GM04503 (cell line): Measurements from ENCODE around the gene DOCK2.
A peak's percentile ranks its signal among the peaks of the same experiment; 100 is the strongest.
"Not testable (repeated sequence)": the region's sequence is repeated elsewhere in the genome, so short reads cannot be mapped to it uniquely, and the experiment has no call there.

ENCODE experiments used
- DNase-seq: peaks from one replicate; pipeline ENCODE4 v3.0.0-alpha.2; 2012; ENCODE audit warnings: low read depth

The DOCK2 gene

DNA sequence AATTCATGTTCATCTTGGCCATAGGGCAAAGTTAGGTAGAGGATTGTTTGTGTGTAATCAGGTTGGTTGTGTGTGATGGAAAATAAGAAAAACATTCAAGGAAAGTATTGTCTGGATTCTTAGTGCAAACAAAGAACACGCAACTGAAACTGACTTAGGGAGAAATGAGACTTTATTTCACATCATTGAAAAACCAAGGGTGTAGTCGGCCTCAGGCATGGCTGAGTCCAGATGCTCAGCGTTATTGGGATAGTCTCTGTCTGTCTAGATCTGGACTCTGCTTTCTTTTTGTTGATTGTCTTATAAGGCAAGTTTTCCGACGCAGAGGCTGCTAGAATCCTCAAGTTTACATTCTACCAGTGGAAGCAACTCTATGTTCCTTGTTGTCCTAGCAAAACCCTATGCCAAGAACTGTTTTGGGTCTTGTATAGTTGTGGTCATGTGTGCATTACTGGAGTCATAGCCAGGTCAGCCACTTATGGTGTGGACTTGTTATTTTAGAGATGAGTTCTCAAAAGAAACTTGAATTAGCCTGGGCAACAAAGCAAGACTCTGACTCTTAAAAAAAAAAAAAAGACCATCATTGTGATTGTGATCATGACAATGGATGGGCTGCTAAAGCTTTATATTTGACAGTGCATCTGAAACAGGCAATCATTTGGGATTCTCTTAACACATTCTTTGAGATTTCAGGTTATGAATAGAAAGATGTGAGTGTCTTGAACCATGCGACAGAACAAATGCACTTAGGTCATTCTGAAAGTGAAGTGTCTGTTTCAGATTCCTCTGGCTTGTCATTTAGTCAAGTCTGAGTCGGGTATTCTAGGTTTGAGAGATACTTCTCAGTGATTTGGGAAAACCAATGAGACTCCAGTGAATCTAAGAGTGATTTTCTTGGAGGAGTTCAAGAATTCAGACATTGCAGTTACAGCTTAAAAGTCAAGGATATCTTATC, 82.6 kb downstream of the DOCK2 start:
- DNase-seq: no peak

DNA sequence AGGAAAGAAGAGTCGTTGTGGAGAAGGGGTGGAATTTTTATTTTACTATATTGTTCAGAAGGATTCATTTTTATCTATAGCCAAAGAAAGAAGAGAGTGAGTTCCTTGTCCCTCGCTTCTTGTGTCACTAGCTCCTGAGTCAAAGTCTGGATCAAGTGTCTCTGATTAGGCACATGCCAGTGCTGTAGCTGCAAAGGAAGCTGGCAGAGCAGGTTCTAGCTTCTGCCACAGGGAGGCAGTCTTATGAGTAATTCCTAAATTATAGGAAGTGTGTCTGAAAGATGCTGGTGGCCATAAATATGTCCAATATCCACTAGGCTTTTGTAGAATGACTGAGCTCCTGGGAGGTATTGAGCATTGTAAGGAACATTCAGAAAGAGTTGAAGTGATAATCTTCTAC, 84.7 kb downstream of the DOCK2 start:
- DNase-seq: no peak

DNA sequence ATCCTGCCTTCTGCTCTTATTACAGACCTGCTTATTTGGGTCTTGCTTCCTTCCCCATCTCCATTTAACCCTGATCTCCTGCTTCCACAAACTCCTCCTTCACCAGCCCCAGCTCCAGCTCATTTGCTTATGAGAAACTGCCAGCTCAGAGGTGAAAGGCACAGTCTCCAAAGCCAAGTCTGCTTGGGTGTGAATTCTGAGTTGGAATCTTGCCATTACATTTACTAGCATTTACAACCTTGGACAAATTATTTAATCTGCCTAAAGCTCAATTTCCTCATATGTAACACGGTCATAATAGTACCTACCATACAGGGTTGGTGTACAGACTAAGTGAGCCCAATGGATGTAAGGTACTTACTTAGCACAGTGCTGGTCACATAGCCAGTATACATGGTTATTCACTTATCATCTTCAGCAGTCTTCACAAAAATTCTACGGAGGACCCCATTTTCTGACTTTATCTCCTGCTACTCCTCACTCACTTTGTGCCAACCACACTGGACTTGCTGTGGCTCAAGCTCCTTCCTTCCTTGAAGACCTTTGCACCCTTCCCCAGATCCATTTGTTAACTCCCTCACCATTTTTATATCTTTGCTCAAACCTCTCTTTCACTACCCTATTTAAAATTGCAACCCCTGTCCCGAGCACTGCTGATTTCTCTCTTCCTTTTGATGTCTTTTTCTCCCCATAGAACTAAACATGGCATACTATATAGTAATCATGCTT, 86.2 kb downstream of the DOCK2 start:
- DNase-seq: no peak

DNA sequence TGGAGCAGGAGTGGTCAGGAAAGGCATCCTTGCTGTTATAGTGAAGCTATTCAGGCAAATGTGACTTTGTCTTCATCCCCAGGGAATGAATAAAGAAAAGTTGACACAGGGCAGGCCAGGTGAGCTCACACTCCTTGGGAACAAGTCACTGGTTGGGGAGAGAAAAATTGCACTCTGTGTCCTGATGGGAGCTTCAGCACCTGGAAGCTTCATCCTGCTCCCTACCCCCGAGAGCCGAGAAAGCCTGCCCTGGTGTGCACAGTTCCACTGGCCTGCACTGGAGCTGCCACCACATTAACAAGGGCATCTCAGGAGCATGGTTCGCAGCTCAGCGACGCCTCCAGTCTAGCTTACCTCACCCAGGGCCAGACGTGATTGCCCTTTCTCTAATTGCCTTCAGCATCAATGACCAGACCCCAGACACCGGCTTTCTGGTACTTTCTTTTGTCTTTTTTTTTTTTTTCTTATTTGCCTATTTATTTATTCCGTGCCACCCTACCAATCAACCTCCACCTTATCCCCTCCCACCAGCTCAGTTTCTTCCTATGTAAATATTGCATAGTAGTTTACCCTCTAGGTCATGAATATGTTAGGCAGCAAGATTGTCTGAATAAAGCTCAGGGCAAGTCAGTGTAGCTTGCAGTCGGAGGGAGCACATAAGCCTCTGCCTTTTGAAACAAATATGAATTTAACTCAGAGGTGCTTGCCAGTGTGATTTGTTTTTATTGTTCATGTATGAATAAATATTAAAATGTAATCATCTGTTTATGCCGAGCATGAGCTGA, 87.4 kb downstream of the DOCK2 start:
- DNase-seq: no peak

DNA sequence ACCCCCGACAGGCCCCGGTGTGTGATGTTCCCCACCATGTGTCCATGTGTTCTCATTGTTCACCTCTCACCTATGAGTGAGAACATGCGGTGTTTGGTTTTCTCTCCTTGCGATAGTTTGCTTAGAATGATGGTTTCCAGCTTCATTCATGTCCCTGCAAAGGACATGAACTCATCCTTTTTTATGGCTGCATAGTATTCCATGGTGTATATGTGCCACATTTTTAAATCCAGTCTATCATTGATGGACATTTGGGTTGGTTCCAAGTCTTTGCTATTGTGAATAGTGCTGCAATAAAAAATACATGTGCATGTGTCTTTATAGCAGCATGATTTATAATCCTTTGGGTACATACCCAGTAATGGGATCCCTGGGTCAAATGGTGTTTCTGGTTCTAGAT, 88.6 kb downstream of the DOCK2 start:
- not testable (repeated sequence) for DNase-seq

DNA sequence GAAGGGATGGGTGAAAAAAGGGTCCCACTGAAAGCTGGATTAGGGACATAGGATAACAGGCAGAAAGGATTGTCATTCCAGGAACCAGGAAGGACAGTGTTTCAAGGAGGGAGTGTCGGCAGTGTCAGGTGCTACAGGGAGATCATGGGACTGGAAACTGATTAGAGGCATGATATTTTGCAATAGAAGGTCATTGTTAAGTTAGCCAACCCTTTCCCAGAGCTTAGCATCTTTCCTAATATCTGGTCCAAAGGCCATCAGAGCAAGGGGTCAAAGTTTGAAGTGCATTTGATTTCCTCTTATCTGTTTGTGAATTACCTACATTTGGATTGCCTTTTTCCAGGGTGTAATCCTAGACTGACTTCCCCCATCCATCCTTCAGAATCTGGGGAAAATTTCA, 91.3 kb downstream of the DOCK2 start:
- DNase-seq: no peak

DNA sequence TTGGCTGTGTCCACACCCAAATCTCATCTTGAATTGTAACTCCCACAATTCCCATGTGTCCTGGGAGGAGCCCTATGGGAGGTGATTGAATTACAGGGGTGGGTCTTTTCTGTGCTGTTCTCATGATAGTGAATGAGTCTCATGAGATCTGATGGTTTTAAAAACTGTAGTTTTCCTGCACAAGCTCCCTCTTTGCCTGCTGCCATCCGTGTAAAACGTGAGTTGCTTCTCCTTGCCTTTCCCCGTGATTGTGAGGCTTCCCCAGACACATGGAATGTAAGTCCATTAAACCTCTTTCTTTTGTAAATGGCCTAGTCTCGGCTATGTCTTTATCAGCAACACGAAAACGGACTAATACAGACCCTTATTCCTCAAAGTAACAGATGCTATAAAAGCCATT, 94.1 kb downstream of the DOCK2 start:
- DNase-seq: no peak

DNA sequence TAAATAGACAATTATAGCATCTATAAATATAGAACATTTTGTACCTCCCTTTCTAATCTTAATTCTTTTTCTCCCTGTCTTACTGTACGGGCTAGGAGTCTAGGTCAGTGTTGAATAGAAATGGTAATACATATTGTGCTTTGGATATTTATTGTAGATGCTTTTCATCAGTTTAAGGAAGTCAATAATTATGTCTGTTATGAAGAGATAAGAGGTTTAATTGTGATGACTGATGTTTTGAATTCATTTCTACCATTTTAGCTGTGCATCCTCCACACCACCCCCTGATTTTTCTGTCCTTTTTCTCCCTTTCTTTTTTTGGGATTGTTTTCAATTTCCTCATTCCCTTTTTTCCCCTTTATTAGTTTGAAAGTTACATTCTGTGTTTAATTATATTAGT, 95.8 kb downstream of the DOCK2 start:
- DNase-seq: no peak

DNA sequence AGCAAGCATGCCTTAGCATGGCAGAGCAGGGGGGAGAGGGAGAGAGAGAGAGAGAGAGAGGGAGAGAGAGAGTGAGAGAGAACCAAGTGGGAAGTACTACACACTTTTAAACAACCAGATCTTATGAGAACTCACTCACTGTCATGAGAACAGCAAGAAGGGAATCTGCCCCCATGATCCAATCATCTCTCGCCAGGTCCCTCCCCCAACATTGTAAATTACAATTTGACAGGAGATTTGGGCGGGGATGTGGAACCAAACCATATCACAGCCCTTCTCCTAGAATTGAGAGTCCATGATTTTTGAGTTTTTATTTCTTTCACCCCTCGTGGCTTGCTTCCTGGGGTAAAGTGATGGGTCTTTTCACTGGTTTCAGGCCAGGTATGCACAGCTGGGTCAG, 98.8 kb downstream of the DOCK2 start:
- DNase-seq: no peak

DNA sequence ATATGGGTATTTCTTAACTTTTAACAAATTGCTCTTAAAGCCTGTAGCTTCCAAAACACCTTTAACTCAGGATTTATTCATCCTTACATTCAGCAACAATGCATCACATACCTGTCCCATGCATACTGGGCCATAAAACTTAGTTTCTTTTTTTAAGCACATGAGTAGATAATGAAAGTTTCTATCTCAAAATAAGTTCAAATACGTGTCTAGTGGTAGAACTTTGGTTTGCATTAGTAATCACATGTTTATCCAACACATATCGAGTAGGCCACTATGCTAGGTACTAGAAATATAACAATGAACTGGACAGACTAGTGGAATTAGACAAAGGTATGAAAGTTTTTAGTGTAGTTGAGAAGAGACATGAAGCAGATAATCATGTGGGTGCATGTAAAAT, 99.6 kb downstream of the DOCK2 start:
- DNase-seq: no peak

DNA sequence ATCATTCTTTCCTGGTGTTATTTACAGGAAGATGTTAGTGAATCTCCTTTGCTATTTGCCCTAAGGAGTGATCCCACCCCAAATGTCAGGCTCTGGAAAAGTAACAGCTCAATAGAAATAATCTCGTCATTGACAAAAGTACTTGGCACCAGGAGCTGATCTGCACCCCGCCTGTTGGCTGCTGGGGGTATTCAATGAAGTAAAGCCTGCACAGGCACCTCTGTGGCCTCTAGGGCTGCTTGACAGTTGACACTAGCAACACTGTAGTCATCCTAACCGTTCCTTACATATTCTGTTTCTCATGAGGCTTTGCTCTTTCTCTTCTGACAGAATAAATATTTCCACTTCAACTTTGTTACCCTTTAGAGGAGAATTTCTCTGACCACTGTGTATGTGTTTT, 103.4 kb downstream of the DOCK2 start:
- DNase-seq: no peak

DNA sequence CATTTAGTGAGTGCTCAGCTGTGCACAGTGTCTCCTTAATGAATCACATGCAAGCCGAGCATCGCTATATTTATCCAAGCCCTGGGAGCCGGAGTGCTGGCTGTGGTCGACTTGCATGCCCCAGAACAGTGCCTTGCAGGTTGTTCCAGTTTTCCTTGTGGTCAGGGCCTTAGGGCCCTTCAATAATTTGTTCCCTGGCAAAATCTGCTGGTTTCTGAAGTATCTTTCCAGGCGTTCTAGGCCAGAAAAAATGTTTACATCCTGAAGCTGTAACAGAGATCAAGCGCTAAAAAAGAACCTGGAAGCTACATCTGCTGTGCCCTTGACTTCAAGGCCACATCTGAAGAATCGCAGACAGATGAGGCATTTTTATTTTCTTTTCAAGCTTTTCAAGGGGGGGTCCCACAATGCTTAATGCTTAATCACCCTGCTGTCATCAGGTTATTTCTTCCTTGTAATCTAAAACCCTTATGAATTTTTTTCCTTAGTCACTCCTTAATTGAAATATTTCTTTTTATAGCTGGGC, 105.8 kb downstream of the DOCK2 start:
- peak; percentile 76 for DNase-seq

DNA sequence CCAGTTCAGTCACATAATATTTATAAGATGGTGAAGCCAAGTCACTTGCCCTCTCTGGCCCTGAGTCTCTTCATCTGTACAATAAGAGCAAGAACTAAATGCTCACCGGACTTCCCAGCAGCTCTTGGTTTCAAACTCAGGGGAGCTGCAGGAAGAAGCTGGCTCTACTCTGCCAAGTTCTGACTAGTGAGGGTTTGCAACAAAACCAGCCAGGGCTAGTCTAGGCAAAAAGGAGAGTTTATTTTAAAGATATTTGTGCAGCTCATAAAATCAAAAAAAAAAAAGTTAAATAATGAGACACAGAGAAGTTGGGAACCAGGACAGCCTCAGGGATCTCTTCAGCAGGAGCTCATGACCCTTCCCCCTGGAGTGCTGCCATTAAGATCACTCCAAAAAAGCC, 107.3 kb downstream of the DOCK2 start:
- DNase-seq: no peak

DNA sequence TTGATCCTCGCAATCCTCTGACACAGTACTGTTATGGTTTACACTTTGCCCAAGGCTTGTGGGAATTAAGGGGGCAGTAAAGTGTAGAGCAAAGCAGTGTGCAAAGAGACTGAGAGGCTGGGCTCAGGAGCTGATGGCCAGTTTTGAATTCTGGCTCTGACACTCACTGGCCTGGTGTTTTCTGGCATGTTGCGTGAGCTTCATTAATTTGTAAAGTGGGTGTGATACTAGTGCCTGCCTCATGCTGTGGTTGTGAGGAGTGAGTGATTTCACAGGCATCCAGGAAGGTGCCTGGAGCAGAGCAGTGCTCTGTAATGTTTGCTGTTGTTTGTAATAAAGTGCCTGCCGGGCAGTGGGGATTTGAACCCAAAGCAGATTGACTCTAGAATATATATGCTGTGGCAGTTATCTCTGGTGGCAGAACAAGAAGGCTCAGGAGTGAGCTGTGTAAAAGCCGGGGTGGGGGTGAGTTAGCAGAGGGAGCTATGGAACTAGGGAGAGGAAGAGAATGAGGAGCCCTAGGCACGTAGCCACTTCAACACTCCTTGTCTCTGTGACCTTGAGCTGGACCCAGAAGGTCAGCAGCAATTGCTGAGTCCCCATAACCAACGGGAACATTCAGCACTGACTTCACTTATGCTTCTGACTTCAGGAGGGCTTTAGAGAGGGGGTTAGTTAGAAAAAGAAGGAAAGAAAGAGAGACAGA, 108.5 kb downstream of the DOCK2 start:
- peak; percentile 75 for DNase-seq

DNA sequence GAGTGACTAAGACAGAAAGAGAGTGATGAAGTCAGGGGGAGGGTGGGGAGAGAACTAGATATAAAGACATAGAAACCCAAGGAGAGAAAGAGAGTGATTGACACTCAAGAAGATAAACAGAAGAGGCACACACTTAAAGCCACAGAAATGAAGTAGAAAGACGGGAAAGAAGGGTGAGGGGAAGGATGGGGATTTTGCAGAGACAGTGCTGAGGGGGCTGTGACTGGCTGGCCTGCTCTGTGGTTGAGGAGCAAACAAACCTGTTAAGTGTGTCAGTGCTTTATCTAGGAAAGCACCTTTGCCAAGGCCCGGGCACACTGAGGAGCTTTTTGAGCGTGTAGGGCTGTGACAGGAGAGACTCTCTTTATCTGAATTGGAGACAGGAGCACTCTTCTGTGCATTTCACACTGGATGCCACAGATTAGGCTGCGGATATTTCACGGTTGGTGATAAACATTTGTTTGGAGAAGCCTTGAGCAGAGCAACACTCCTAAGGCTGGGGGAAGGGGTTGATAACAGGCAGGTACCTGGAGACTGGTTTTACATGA, 109.1 kb downstream of the DOCK2 start:
- no peak for DNase-seq

DNA sequence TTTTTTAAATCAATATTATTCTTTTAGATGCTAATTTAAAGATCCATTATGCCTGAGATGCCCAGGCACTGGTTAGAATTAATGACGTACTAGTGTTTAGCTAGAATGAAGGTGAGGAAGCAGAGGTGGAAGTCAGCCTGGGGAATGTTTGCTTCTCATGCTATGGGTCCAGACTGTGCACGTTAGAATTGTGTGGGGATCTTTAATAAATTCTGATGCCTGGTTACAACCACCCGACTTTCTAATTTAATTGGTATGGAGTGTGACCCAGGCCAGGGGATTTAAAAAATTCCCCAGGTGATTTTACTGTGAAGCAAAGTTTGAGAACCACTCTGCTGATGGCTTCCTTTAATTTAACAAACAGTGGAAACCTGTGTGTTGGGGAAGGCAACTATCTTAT, 111.1 kb downstream of the DOCK2 start:
- DNase-seq: no peak

DNA sequence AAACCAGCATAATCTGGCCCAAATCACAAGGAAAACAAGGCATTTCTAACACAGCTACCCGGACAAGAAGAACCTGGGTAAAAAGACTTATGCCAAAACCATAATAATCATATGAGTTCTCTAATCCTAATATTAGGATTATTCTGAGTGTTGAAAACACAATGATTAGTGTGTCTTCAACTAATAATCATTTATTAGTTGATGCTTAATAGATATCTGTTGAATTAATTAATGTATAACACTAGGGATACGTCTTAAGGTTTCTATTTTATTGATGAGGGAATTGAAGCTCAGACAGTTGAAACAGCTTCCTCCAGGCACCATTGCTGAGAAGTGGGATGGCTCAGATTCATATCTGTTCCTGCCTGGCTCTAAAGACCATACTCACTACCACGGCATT, 112.2 kb downstream of the DOCK2 start:
- DNase-seq: no peak

DNA sequence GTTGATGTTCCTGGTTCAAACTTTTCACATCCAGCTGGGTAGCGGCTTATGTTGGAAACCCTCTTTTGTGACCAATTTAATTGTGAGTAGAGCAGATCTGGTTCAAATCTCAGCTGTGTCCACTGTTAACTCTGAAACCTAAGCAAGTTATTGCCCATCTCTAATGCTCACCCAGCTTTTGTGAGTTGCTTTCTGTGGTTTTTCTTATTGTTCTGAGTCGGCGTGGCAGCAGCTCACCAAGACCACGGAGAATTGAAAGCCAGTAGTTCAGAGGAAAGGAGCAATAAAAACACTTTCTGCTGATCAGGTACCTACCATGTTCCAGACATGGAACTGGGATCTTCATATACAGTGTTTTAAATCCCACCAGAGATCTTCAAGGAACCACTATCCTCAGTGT, 114.4 kb downstream of the DOCK2 start:
- DNase-seq: no peak

DNA sequence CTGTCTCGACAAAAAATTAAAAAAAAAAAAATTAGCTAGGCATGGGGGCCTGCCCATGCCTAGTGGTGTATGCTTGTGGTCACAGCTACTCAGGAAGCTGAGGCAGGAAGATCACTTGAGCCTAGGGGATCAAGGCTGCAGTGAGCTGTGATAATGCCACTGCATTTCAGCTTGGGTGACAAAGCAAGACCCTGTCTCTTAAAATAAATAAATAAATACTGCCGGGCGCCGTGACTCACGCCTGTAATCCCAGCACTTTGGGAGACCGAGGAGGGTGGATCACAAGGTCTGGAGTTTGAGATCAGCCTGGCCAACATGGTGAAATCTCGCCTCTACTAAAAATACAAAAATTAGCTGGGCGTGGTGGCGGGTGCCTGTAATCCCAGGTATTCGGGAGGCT, 115.5 kb downstream of the DOCK2 start:
- not testable (repeated sequence) for DNase-seq

DNA sequence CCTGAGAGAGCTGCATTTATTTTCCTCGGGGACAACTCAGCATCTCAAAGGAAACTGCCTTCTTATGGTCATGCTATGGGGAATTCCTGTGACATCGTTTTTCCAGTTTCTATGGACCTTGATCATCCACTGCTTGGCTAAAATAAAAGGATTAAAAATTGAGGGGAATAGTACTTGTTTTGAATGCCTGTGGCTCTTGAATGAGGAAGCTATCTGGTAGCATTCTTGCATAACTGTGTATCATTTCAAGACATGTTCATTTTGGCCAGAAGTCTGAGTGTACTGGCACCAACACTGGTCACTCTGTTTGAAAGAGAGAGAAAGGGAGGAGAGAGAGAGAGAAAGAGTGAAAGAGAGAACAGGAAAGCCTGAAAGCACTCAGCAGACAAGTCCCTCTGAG, 116.7 kb downstream of the DOCK2 start:
- DNase-seq: peak; percentile 85

DNA sequence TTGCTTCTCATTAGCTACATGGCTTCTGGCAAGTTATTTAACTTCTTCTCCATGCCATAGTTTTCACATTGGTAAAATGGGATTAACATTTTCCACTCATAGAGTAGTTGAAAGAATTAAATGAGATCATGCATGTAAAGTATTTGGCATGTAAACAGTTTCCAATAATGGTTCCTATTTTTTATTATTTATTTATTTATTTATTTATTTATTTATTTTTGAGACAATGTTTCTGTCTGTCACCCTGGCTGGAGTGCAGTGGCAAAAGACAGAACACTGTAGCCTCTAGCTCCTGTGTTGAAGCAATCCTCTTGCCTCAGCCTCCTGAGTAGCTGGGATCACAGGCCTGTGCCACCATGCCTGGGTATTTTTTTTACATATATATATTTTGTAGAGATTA, 117.7 kb downstream of the DOCK2 start:
- DNase-seq: no peak
